Erythroblast (primary cell): ENCODE measurements around the gene SOX6.

Experiments used
- DNase-seq, 2 experiments: peaks; one replicate each; lab custom pipeline; 2025; lab: John Stamatoyannopoulos, UW
- GATA1 ChIP-seq: IDR thresholded peaks from 2 replicates; pipeline ENCODE4 v1.6.1; 2011; ENCODE audit warnings: low read depth, mild to moderate bottlenecking, control low read depth, low read length, moderate library complexity
- POLR2A ChIP-seq: IDR thresholded peaks from 2 replicates; pipeline ENCODE4 v1.6.1; 2011; ENCODE audit warnings: mild to moderate bottlenecking, low read length

The SOX6 gene

GRCh38 chr11:16099343-16099900 lies 256.9 kb downstream of the SOX6 start:
- DNase-seq: no peak
- TF ChIP-seq GATA1: no peak
- TF ChIP-seq POLR2A: no peak

- DNase-seq: no peak
- TF ChIP-seq GATA1 (no peak), POLR2A (no peak)
Observed at GRCh38 chr11:16098526-16099205, 257.7 kb downstream of the SOX6 start.

- DNase-seq: no peak
Observed at GRCh38 chr11:16097543-16097942, 258.8 kb downstream of the SOX6 start.

GRCh38 chr11:16096336-16096735 lies 260.0 kb downstream of the SOX6 start:
- DNase-seq: no peak

More at GRCh38 chr11:16097543-16097942, 258.8 kb downstream of the SOX6 start:
- TF ChIP-seq POLR2A: no peak
- no peak for TF ChIP-seq GATA1

GRCh38 chr11:16095756-16096155 lies 260.6 kb downstream of the SOX6 start:
- no peak for DNase-seq
- TF ChIP-seq GATA1: no peak
- no peak for TF ChIP-seq POLR2A

More at GRCh38 chr11:16096336-16096735, 260.0 kb downstream of the SOX6 start:
- TF ChIP-seq POLR2A (no peak), GATA1 (no peak)

- no peak for DNase-seq
- TF ChIP-seq GATA1: no peak
Observed at GRCh38 chr11:16093889-16094653, 262.3 kb downstream of the SOX6 start.

- TF ChIP-seq POLR2A: no peak
- no peak for TF ChIP-seq GATA1
- DNase-seq: no peak
Observed at GRCh38 chr11:16091862-16092261, 264.5 kb downstream of the SOX6 start.

GRCh38 chr11:16089481-16089880 lies 266.9 kb downstream of the SOX6 start:
- TF ChIP-seq POLR2A (no peak), GATA1 (no peak)
- no peak for DNase-seq

- DNase-seq: no peak
- no peak for TF ChIP-seq POLR2A
- no peak for TF ChIP-seq GATA1
Observed at GRCh38 chr11:16088774-16089173, 267.6 kb downstream of the SOX6 start.

GRCh38 chr11:16087886-16088285 lies 268.5 kb downstream of the SOX6 start:
- no peak for TF ChIP-seq GATA1
- no peak for TF ChIP-seq POLR2A
- no peak for DNase-seq

GRCh38 chr11:16086229-16086819 lies 270.0 kb downstream of the SOX6 start:
- no peak for DNase-seq

GRCh38 chr11:16082095-16083055 lies 274.0 kb downstream of the SOX6 start:
- DNase-seq: no peak
- TF ChIP-seq GATA1: no peak
- no peak for TF ChIP-seq POLR2A

More at GRCh38 chr11:16086229-16086819, 270.0 kb downstream of the SOX6 start:
- TF ChIP-seq GATA1: no peak
- TF ChIP-seq POLR2A: no peak

- no peak for DNase-seq
- no peak for TF ChIP-seq POLR2A
- TF ChIP-seq GATA1: no peak
Observed at GRCh38 chr11:16081382-16082094, 274.8 kb downstream of the SOX6 start.
